HCT116 (cell line): ENCODE results near the gene C2. TPM values are rescaled to one million over a fixed set of nuclear protein-coding genes. Genes with fewer than 3 reads are reported as not detected.

Experiments used
- ATAC-seq: fragments of 200-7000 bp; cut with Tn5 transposase; 2 replicates; pipeline ENCODE4 v1.9.1; 2020; ENCODE audit warnings: mild to moderate bottlenecking, moderate library complexity
- BruUV-seq: library from RNA; stranded (reverse); fragments of 400-500 nt; replicated peaks from 2 replicates; lab custom pipeline; 2021; lab: Mats Ljungman, UMichigan
- CTCF ChIA-PET: fragments of 300-600 bp; sonication (Branson Sonifier 250); formaldehyde crosslinking; loops from one replicate; lab custom pipeline; 2021; ENCODE audit warnings: antibody characterized with exemption; lab: Charles Lee
- POLR2A ChIA-PET: fragments of 300-600, 350-600 bp; sonication (Branson Sonifier 250); formaldehyde crosslinking; loops from one replicate; lab custom pipeline; 2021; ENCODE audit warnings: antibody characterized with exemption; lab: Charles Lee
- RAD21 ChIA-PET, 2 experiments: fragments of 300-600 bp; sonication (Branson Sonifier 250); formaldehyde crosslinking; loops; one replicate each; lab custom pipeline; 2023; ENCODE audit warnings: low total read pairs in 2 of 2; ENCODE audit not compliant: uncharacterized antibody in 2 of 2, unreplicated experiment in 2 of 2, low non-redundant PET in 1 of 2; lab: Charles Lee
- DNase-seq: peaks from one replicate; pipeline ENCODE4 v3.0.0-alpha.2; 2010; ENCODE audit warnings: low read depth, low spot score
- H2AFZ ChIP-seq: fragments of 200-600 bp; shearing (Covaris generic), sonication (generic); 2 replicates; pipeline ENCODE4 v1.6.1; 2017; ENCODE audit warnings: low read depth, mixed run types, mixed read lengths, antibody characterized with exemption, low read length; ENCODE audit not compliant: poor library complexity, severe bottlenecking
- H3K27ac ChIP-seq: 2 replicates; pipeline ENCODE4 v1.5.1; 2012; ENCODE audit warnings: low read depth, low read length
- H3K27me3 ChIP-seq: fragments of 200-600 bp; sonication (generic); 2 replicates; pipeline ENCODE4 v1.6.1; 2016; ENCODE audit warnings: mixed run types, low read length, mixed read lengths; ENCODE audit not compliant: insufficient read depth
- H3K36me3 ChIP-seq, 2 experiments: fragments of 200-500 bp in 1 of 2; fragments of 200-600 bp in 1 of 2; sonication (Bioruptor generic) in 1 of 2; sonication (generic) in 1 of 2; 2 replicates each; pipeline versions ENCODE4 v1.5.1 to v1.6.1; 2014 to 2016; ENCODE audit warnings: low read length in 2 of 2, inconsistent platforms in 1 of 2, mixed read lengths in 1 of 2, mixed run types in 1 of 2; ENCODE audit not compliant: insufficient read depth in 2 of 2, control insufficient read depth in 1 of 2
- H3K4me1 ChIP-seq, 2 experiments: fragments of 200-600 bp in 1 of 2; sonication (generic) in 1 of 2; 2 replicates each; pipeline versions ENCODE4 v1.5.1 to v1.6.1; 2012 to 2017; ENCODE audit warnings: low read length in 2 of 2, inconsistent platforms in 1 of 2, mild to moderate bottlenecking in 1 of 2, mixed read lengths in 1 of 2, mixed run types in 1 of 2, moderate library complexity in 1 of 2; ENCODE audit not compliant: insufficient read depth in 2 of 2, control insufficient read depth in 1 of 2
- H3K4me2 ChIP-seq: fragments of 200-600 bp; sonication (generic); 2 replicates; pipeline ENCODE4 v1.6.1; 2017; ENCODE audit warnings: mixed run types, low read length, mixed read lengths
- H3K4me3 ChIP-seq, 2 experiments: fragments of 200-600 bp in 1 of 2; sonication (generic) in 1 of 2; replicated peaks in 1 of 2; 2 replicates each; pipeline ENCODE4 v1.5.1; 2011 to 2016; ENCODE audit warnings: low read length in 2 of 2, control low read depth in 1 of 2, low read depth in 1 of 2, mild to moderate bottlenecking in 1 of 2, mixed read lengths in 1 of 2, mixed run types in 1 of 2
- H3K79me2 ChIP-seq: fragments of 200-600 bp; sonication (generic); 2 replicates; pipeline ENCODE4 v1.6.1; 2017; ENCODE audit warnings: mild to moderate bottlenecking, mixed run types, low read length, moderate library complexity, mixed read lengths; ENCODE audit not compliant: insufficient read depth
- H3K9ac ChIP-seq: fragments of 200-600 bp; sonication (generic); 2 replicates; pipeline ENCODE4 v1.6.1; 2016; ENCODE audit warnings: low read length, mixed read lengths
- H3K9me2 ChIP-seq: fragments of 200-600 bp; sonication (generic), shearing (Covaris generic); 2 replicates; pipeline ENCODE4 v1.6.1; 2017; ENCODE audit warnings: mixed run types, mild to moderate bottlenecking, moderate library complexity; ENCODE audit not compliant: insufficient read depth
- H3K9me3 ChIP-seq, 2 experiments: fragments of 200-500 bp in 1 of 2; fragments of 200-600 bp in 1 of 2; sonication (Bioruptor generic) in 1 of 2; sonication (generic) in 1 of 2; 2 replicates each; pipeline ENCODE4 v1.6.1; 2014 to 2017; ENCODE audit warnings: low read length in 2 of 2, mixed read lengths in 2 of 2, inconsistent platforms in 1 of 2, low read depth in 1 of 2, mild to moderate bottlenecking in 1 of 2, mixed run types in 1 of 2, moderate library complexity in 1 of 2; ENCODE audit not compliant: control insufficient read depth in 1 of 2, insufficient read depth in 1 of 2
- H4K20me1 ChIP-seq: fragments of 200-600 bp; sonication (generic), shearing (Covaris generic); 2 replicates; pipeline ENCODE4 v1.6.1; 2017; ENCODE audit warnings: mixed run types, mild to moderate bottlenecking, moderate library complexity; ENCODE audit not compliant: insufficient read depth
- ATF3 ChIP-seq: IDR thresholded peaks from 2 replicates; pipeline ENCODE4 v1.6.1; 2012
- CTCF ChIP-seq, 3 experiments: fragments of 200-600 bp in 1 of 3; sonication (generic) in 1 of 3; IDR thresholded peaks in 2 of 3; conservative IDR thresholded peaks in 1 of 3; 2 replicates each; pipeline ENCODE4 v1.5.1; 2012 to 2017; ENCODE audit warnings: low read depth in 2 of 3, low read length in 2 of 3, antibody characterized with exemption in 1 of 3, borderline replicate concordance in 1 of 3, control low read depth in 1 of 3, mild to moderate bottlenecking in 1 of 3, mixed read lengths in 1 of 3, mixed run types in 1 of 3, moderate library complexity in 1 of 3; ENCODE audit not compliant: insufficient read depth in 1 of 3
- ELF1 ChIP-seq: IDR thresholded peaks from 2 replicates; pipeline ENCODE4 v1.6.1; 2012; ENCODE audit warnings: low read depth, borderline replicate concordance
- EZH2phosphoT487 ChIP-seq: fragments of 200-600 bp; IDR thresholded peaks from 2 replicates; pipeline ENCODE4 v1.6.1; 2018; ENCODE audit warnings: antibody characterized with exemption, borderline replicate concordance
- FOSL1 ChIP-seq: IDR thresholded peaks from 2 replicates; pipeline ENCODE4 v1.6.1; 2012; ENCODE audit warnings: low read depth
- JUND ChIP-seq: IDR thresholded peaks from 2 replicates; pipeline ENCODE4 v1.6.1; 2012
- POLR2AphosphoS5 ChIP-seq: IDR thresholded peaks from 2 replicates; pipeline ENCODE4 v1.6.1; 2011; ENCODE audit warnings: mild to moderate bottlenecking, low read depth, low read length, moderate library complexity
- TCF7L2 ChIP-seq: IDR thresholded peaks from 2 replicates; pipeline ENCODE4 v1.7.0; 2011; ENCODE audit warnings: borderline replicate concordance, inconsistent platforms; ENCODE audit not compliant: insufficient read depth, insufficient read length; ENCODE audit errors: extremely low read depth
- YY1 ChIP-seq: IDR thresholded peaks from 2 replicates; pipeline ENCODE4 v1.6.1; 2011; ENCODE audit warnings: low read length, low read depth, moderate library complexity, mild to moderate bottlenecking; ENCODE audit not compliant: insufficient replicate concordance; ENCODE audit errors: extremely low read depth
- ZFX ChIP-seq: fragments of 450-650 bp; IDR thresholded peaks from 2 replicates; pipeline ENCODE4 v1.6.1; 2017
- intact Hi-C: fragments of 100-400 bp; cut with micrococcal nuclease; formaldehyde crosslinking; loops from 2 replicates; pipeline ENCODE4 v1.10.0; 2022
- total RNA-seq: library from RNA; stranded (reverse); gene quantifications from one replicate; pipeline ENCODE4 v1.2.1, GENCODE V29; 2021; ENCODE audit not compliant: unreplicated experiment

The C2 gene
- total RNA-seq, 1 experiment from 2014 or later, result 3.1 TPM

DNA sequence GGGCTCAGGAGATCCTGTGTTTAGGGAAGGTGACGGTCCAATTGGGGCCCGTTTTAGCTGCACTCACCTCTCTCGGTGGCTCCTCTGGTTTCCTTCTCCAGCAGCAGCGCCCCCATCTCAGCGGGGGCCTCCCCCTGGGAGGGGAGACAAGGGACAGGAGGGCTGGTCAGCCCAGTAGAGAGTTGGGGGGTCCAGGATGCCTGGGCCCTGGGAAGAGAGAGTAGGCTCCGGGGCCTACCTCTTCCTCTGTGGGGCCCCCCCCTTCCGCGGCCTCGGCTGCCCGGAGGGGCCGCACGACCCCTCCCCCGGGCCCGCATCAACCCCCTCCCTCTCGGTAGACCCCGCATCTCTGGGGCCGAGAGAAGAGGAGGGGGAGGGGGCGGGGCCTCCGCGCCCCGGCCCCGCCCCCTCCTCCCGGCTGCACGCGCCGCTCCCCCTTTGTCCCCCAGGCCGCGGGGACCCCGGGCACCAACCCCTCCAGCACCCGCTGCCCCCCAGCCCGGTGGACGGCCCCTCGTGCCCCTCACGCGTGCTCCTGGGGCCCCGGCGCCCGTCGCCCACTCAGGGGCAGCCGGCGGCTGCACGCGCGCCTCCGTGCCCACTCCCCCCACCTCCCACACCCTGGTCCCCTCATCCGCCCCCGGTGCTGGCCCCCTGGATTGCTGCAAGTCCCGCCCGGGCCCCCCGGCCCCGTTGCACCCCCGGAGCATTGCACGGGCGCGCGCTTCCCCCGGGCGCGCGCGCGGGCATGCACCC is 30.5 kb upstream of the C2 start:
- intact Hi-C loops, result loop anchor here (5.0 kb wide), 1 partner anchor 230 kb away; the partner anchor contains the start of genes CSNK2B and LY6G5B
- Histone ChIP-seq H4K20me1 (no peaks in the 10 kb centered on the region), H3K27ac (peak overlapping the region; percentile 76), H3K4me2 (peak overlapping the region; percentile 95), H3K79me2 (peaks cover 18% of the 10 kb centered on the region; the same call in 1 of the 2 replicates), H3K27me3 (no peaks in the 10 kb centered on the region), H2AFZ (no peak overlapping the region), H3K36me3 (peaks cover 12 to 26% of the 10 kb centered on the region in 2 experiments), H3K9me2 (no peaks in the 10 kb centered on the region), H3K9ac (peak overlapping the region; percentile 93), H3K4me3 (peak overlapping the region; percentile 82 to 98), H3K9me3 (no peaks in the 10 kb centered on the region), H3K4me1 (peaks cover 12 to 23% of the 10 kb centered on the region in 2 experiments)
- peak; percentile 0; the same call in 1 of the 2 replicates for ATAC-seq
- BruUV-seq, result no TSS peak
- TF ChIP-seq ZFX (peak; percentile 30), POLR2AphosphoS5 (no peak)
- ChIA-PET RAD21 (no interaction called here), CTCF (interaction anchor here (0.7 to 1.5 kb wide), 4 partner anchors 9 to 127 kb away, joined by 3 to 5 read pairs (median 3); no protein-coding TSS in a partner anchor), POLR2A (interaction anchor here (1.2 kb wide), 2 partner anchors 70 to 240 kb away, joined by 3 read pairs; partner anchors contain the start of gene HSPA1B)
- no peak for DNase-seq

DNA sequence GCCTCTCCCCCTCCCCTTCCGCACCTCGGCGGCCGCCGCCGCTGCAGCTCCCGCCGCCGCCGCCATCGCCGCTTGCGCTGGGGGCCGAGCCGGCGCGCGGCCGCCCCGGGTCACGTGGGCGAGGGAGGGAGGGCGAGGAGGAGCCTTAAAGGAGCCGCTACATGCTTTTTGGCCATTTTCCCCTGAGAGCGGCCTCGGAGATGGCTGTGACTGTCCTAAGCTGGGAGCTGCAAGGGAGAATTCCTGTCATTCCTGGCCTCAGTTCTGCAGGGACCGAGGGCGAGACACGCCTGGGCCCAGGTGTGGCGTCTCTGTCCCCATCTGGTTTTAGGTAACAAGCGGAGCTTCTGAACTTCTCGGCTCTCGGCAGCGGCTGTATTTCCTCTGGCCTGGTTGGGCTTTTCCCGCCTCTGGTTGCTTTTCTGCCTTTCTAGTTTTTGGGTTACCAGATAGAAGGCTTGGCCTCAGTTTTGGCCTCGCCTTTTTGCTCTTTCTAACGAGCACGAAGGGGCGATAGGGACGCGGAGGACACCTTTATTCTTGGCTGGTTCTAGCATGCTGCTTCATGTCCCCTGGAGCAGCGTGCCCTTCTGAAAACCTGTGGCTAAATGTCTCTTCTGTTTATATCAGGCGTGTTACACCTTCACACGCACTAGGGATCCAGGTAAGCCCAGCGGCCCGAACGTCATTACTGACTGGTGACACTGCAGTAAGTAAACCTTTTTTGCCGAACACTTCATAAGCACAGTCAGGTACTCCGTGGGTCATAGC is 29.7 kb upstream of the C2 start, which contains the start of gene EHMT2:
Gene EHMT2, minus strand, starts transcription at position 87 of the 771 bp plus-strand sequence. Its CDS starts 21 bp downstream, at position 66.
- ChIA-PET POLR2A (interaction anchor here (1.0 to 1.7 kb wide), 5 partner anchors 34 to 241 kb away, joined by 3 to 7 read pairs (median 3); partner anchors contain the start of gene NEU1), CTCF (interaction anchor here (0.7 to 1.5 kb wide), 8 partner anchors 9 to 1569 kb away, joined by 3 to 5 read pairs (median 3); partner anchors contain the start of gene NEU1), RAD21 (interaction anchor here in 1 of 2 experiments (1.0 kb wide), 1 partner anchor 55 kb away, joined by 4 read pairs; no protein-coding TSS in a partner anchor)
- Histone ChIP-seq H3K27ac (peak within 1 kb of the TSS; percentile 76), H2AFZ (peak within 1 kb of the TSS; percentile 46), H3K79me2 (peaks cover 18% of the 10 kb centered on the region; the same call in 1 of the 2 replicates), H3K4me3 (peak within 1 kb of the TSS; percentile 82 to 98), H3K9me2 (no peaks in the 10 kb centered on the region), H3K9ac (peak within 1 kb of the TSS; percentile 93), H3K9me3 (no peaks in the 10 kb centered on the region), H3K4me1 (peaks cover 12 to 30% of the 10 kb centered on the region in 2 experiments), H3K36me3 (peaks cover 4 to 24% of the 10 kb centered on the region in 2 experiments), H4K20me1 (no peaks in the 10 kb centered on the region), H3K27me3 (no peaks in the 10 kb centered on the region), H3K4me2 (peak within 1 kb of the TSS; percentile 95)
- ATAC-seq, result peak; percentile 50
- intact Hi-C loops, result loop anchor here (5.0 kb wide), 1 partner anchor 230 kb away; the partner anchor contains the start of genes CSNK2B and LY6G5B
- peak; percentile 46 for DNase-seq
- BruUV-seq, result TSS peak; percentile 91
- TF ChIP-seq CTCF (IDR thresholded peaks at IDR 0.05 in 2 of 3, conservative IDR thresholded peaks at IDR 0.05 in 1 of 3; ENCODE audit: borderline replicate concordance in 1 of 3, insufficient read depth in 1 of 3, low read depth in 2 of 3, low read length in 2 of 3), result no peak
- TF ChIP-seq TCF7L2, result peak; percentile 49
- TF ChIP-seq YY1, result peak; percentile 87
- peak; percentile 34 for TF ChIP-seq ZFX
- TF ChIP-seq FOSL1, result no peak; the same call in 1 of the 2 replicates
- TF ChIP-seq EZH2phosphoT487, result no peak
- TF ChIP-seq JUND, result no peak
- no peak for TF ChIP-seq ATF3
- TF ChIP-seq ELF1, result no peak
